WTC11 (cell line): ENCODE measurements around the gene RAPGEF2. TPM values are rescaled to one million over a fixed set of nuclear protein-coding genes. Genes with fewer than 3 reads are reported as not detected.

ENCODE experiments used
- ATAC-seq: fragments of 200-7000 bp; cut with Tn5 transposase; 2 replicates; pipeline ENCODE4 v1.10.0; 2021; ENCODE audit warnings: mild to moderate bottlenecking, moderate library complexity
- CTCF ChIA-PET: fragments of 300-600 bp; sonication (Branson Sonifier 250); formaldehyde crosslinking; loops from one replicate; lab custom pipeline; 2021; ENCODE audit warnings: antibody characterized with exemption; lab: Charles Lee
- POLR2A ChIA-PET: fragments of 350-600 bp; sonication (Branson Sonifier 250); formaldehyde crosslinking; loops from one replicate; lab custom pipeline; 2021; ENCODE audit warnings: antibody characterized with exemption; lab: Charles Lee
- DNase-seq: peaks from one replicate; pipeline ENCODE4 v3.0.0; 2021; ENCODE audit warnings: low spot score
- H3K27ac Mint-ChIP-seq: 2 replicates; pipeline ENCODE4 v1.8.0; 2021; ENCODE audit warnings: mixed read lengths
- H3K27me3 Mint-ChIP-seq: 2 replicates; pipeline ENCODE4 v1.8.0; 2021; ENCODE audit warnings: low read depth, mild to moderate bottlenecking, moderate library complexity, mixed read lengths
- H3K36me3 Mint-ChIP-seq: 2 replicates; pipeline ENCODE4 v1.8.0; 2021; ENCODE audit warnings: mixed read lengths
- H3K4me1 Mint-ChIP-seq: 2 replicates; pipeline ENCODE4 v1.8.0; 2022; ENCODE audit warnings: mixed read lengths
- H3K4me3 Mint-ChIP-seq: 2 replicates; pipeline ENCODE4 v1.8.0; 2021; ENCODE audit warnings: mild to moderate bottlenecking, moderate library complexity, mixed read lengths
- H3K9me3 Mint-ChIP-seq: 2 replicates; pipeline ENCODE4 v1.8.0; 2021; ENCODE audit warnings: mixed read lengths
- ATF2 ChIP-seq: sonication (generic); formaldehyde crosslinking; IDR thresholded peaks from 2 replicates; pipeline ENCODE4 v1.8.1; 2022; ENCODE audit warnings: low read depth, missing genetic modification reagents, borderline replicate concordance
- CREM ChIP-seq: sonication (generic); formaldehyde crosslinking; IDR thresholded peaks from 2 replicates; pipeline ENCODE4 v1.8.1; 2022; ENCODE audit warnings: mild to moderate bottlenecking, missing genetic modification reagents, moderate library complexity
- E2F5 ChIP-seq: sonication (generic); formaldehyde crosslinking; IDR thresholded peaks from 2 replicates; pipeline ENCODE4 v1.8.1; 2022; ENCODE audit warnings: mild to moderate bottlenecking, moderate library complexity, missing genetic modification reagents
- ETV6 ChIP-seq: sonication (generic); formaldehyde crosslinking; IDR thresholded peaks from 2 replicates; pipeline ENCODE4 v1.8.1; 2022; ENCODE audit warnings: mild to moderate bottlenecking, missing genetic modification reagents
- MAX ChIP-seq: sonication (generic); formaldehyde crosslinking; IDR thresholded peaks from 2 replicates; pipeline ENCODE4 v1.8.0; 2022; ENCODE audit warnings: mild to moderate bottlenecking, missing genetic modification reagents
- MXD4 ChIP-seq: fragments of 250-450 bp; sonication (Bioruptor Pico); IDR thresholded peaks from 2 replicates; pipeline ENCODE4 v1.8.0; 2021; ENCODE audit warnings: mild to moderate bottlenecking, moderate library complexity, borderline replicate concordance
- NFATC4 ChIP-seq: fragments of 250-450 bp; sonication (Bioruptor Pico); IDR thresholded peaks from 2 replicates; pipeline ENCODE4 v1.9.0; 2021; ENCODE audit warnings: mild to moderate bottlenecking
- NR3C1 ChIP-seq: sonication (generic); formaldehyde crosslinking; conservative IDR thresholded peaks from 2 replicates; pipeline ENCODE4 v1.8.1; 2023; ENCODE audit warnings: low read depth, mild to moderate bottlenecking, missing genetic modification reagents
- OVOL2 ChIP-seq: fragments of 250-450 bp; sonication (Bioruptor Pico); IDR thresholded peaks from 2 replicates; pipeline ENCODE4 v1.9.0; 2021; ENCODE audit warnings: mild to moderate bottlenecking, borderline replicate concordance
- SP1 ChIP-seq: sonication (generic); formaldehyde crosslinking; conservative IDR thresholded peaks from 2 replicates; pipeline ENCODE4 v1.8.1; 2022; ENCODE audit warnings: missing genetic modification reagents
- TCF7 ChIP-seq: sonication (generic); formaldehyde crosslinking; IDR thresholded peaks from 2 replicates; pipeline ENCODE4 v1.8.0; 2022; ENCODE audit warnings: mild to moderate bottlenecking, low read depth, missing genetic modification reagents, moderate library complexity
- TEAD1 ChIP-seq: sonication (generic); formaldehyde crosslinking; IDR thresholded peaks from 2 replicates; pipeline ENCODE4 v1.8.0; 2022; ENCODE audit warnings: mild to moderate bottlenecking, missing genetic modification reagents
- USF1 ChIP-seq: sonication (generic); formaldehyde crosslinking; IDR thresholded peaks from 2 replicates; pipeline ENCODE4 v1.8.0; 2022; ENCODE audit warnings: mild to moderate bottlenecking, missing genetic modification reagents
- ZNF138 ChIP-seq: sonication (generic); formaldehyde crosslinking; conservative IDR thresholded peaks from 2 replicates; pipeline ENCODE4 v1.8.1; 2022; ENCODE audit warnings: mild to moderate bottlenecking, moderate library complexity, missing genetic modification reagents
- ZNF232 ChIP-seq: sonication (generic); formaldehyde crosslinking; IDR thresholded peaks from 2 replicates; pipeline ENCODE4 v1.8.0; 2022; ENCODE audit warnings: mild to moderate bottlenecking, missing genetic modification reagents
- ZNF281 ChIP-seq: sonication (generic); formaldehyde crosslinking; IDR thresholded peaks from 2 replicates; pipeline ENCODE4 v1.8.0; 2023; ENCODE audit warnings: mild to moderate bottlenecking, missing genetic modification reagents
- ZNF317 ChIP-seq: sonication (generic); formaldehyde crosslinking; IDR thresholded peaks from 2 replicates; pipeline ENCODE4 v1.8.1; 2023; ENCODE audit warnings: low read depth, mild to moderate bottlenecking, moderate library complexity, missing genetic modification reagents, borderline replicate concordance
- total RNA-seq: library from RNA; stranded (reverse); gene quantifications from 3 replicates; pipeline ENCODE4 v1.2.3, GENCODE V29; 2021
- TF ChIP-seq, protein P1 (sequence below): sonication (generic); formaldehyde crosslinking; IDR thresholded peaks from 2 replicates; pipeline ENCODE4 v1.8.0; 2022; ENCODE audit warnings: mild to moderate bottlenecking, missing genetic modification reagents
- TF ChIP-seq, protein P2 (sequence below): sonication (generic); formaldehyde crosslinking; IDR thresholded peaks from 2 replicates; pipeline ENCODE4 v1.8.1; 2023; ENCODE audit warnings: mild to moderate bottlenecking, missing genetic modification reagents, moderate library complexity
- TF ChIP-seq, protein P3 (sequence below): sonication (generic); formaldehyde crosslinking; IDR thresholded peaks from 2 replicates; pipeline ENCODE4 v1.8.1; 2023; ENCODE audit warnings: mild to moderate bottlenecking, missing genetic modification reagents, moderate library complexity
- TF ChIP-seq, protein P4 (sequence below): fragments of 250-450 bp; sonication (Bioruptor Pico); IDR thresholded peaks from 2 replicates; pipeline ENCODE4 v2.1.2; 2022; ENCODE audit warnings: mild to moderate bottlenecking, moderate library complexity

RAPGEF2 gene
- total RNA-seq, 1 experiment from 2014 or later: 40.6 TPM

DNA sequence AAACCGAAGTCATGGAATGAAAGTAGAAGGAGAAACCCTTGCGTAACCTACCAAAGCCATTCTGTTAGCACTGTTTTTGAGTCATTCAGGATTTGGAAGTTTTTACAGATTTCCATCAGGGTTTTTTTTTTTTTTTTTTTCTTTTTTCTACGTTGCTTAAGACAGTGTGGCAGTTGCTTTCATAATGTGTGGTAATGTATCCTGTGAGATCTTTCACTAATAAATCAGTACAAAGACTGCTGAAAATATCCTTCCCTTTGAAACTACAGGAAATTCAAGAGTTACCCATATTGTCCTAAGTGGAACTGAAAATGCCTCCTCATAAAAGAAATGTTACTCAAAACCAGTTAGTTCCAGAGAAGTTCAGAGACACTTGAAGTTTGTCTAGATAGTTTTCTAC lies 137.8 kb downstream of the RAPGEF2 start (continued):
- TF ChIP-seq, protein P1, sequence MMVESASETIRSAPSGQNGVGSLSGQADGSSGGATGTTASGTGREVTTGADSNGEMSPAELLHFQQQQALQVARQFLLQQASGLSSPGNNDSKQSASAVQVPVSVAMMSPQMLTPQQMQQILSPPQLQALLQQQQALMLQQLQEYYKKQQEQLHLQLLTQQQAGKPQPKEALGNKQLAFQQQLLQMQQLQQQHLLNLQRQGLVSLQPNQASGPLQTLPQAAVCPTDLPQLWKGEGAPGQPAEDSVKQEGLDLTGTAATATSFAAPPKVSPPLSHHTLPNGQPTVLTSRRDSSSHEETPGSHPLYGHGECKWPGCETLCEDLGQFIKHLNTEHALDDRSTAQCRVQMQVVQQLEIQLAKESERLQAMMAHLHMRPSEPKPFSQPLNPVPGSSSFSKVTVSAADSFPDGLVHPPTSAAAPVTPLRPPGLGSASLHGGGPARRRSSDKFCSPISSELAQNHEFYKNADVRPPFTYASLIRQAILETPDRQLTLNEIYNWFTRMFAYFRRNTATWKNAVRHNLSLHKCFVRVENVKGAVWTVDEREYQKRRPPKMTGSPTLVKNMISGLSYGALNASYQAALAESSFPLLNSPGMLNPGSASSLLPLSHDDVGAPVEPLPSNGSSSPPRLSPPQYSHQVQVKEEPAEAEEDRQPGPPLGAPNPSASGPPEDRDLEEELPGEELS (CRISPR knock-in tag): no peak
- TF ChIP-seq TCF7 (CRISPR knock-in tag): no peak
- TF ChIP-seq ZNF317 (CRISPR knock-in tag): no peak
- TF ChIP-seq, protein P2, sequence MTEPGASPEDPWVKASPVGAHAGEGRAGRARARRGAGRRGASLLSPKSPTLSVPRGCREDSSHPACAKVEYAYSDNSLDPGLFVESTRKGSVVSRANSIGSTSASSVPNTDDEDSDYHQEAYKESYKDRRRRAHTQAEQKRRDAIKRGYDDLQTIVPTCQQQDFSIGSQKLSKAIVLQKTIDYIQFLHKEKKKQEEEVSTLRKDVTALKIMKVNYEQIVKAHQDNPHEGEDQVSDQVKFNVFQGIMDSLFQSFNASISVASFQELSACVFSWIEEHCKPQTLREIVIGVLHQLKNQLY (CRISPR knock-in tag): no peak
- TF ChIP-seq ZNF232 (CRISPR knock-in tag): no peak

GRCh38 chr4:159242427-159242826 lies 139.5 kb downstream of the RAPGEF2 start:
- POLR2A ChIA-PET: no interaction called here
- TF ChIP-seq SP1 (CRISPR knock-in tag): no peak
- TF ChIP-seq, protein P2 (CRISPR knock-in tag): no peak
- TF ChIP-seq CREM (CRISPR knock-in tag): no peak
- TF ChIP-seq E2F5 (CRISPR knock-in tag): no peak
- TF ChIP-seq, protein P3, sequence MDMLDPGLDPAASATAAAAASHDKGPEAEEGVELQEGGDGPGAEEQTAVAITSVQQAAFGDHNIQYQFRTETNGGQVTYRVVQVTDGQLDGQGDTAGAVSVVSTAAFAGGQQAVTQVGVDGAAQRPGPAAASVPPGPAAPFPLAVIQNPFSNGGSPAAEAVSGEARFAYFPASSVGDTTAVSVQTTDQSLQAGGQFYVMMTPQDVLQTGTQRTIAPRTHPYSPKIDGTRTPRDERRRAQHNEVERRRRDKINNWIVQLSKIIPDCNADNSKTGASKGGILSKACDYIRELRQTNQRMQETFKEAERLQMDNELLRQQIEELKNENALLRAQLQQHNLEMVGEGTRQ (CRISPR knock-in tag): no peak
- no peak for TF ChIP-seq ETV6 (CRISPR knock-in tag)
- TF ChIP-seq, protein P4, sequence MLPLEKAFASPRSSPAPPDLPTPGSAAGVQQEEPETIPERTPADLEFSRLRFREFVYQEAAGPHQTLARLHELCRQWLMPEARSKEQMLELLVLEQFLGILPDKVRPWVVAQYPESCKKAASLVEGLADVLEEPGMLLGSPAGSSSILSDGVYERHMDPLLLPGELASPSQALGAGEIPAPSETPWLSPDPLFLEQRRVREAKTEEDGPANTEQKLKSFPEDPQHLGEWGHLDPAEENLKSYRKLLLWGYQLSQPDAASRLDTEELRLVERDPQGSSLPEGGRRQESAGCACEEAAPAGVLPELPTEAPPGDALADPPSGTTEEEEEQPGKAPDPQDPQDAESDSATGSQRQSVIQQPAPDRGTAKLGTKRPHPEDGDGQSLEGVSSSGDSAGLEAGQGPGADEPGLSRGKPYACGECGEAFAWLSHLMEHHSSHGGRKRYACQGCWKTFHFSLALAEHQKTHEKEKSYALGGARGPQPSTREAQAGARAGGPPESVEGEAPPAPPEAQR (CRISPR knock-in tag): no peak
- TF ChIP-seq NFATC4 (CRISPR knock-in tag): no peak
- no peak for TF ChIP-seq ZNF138 (CRISPR knock-in tag)
- no peak for TF ChIP-seq MXD4 (CRISPR knock-in tag)
- no peak for TF ChIP-seq ZNF281 (CRISPR knock-in tag)
- no peak for TF ChIP-seq NR3C1 (CRISPR knock-in tag)
- no peak for TF ChIP-seq TEAD1 (CRISPR knock-in tag)
- TF ChIP-seq ATF2 (CRISPR knock-in tag): no peak
- no peak for TF ChIP-seq MAX (CRISPR knock-in tag)
- TF ChIP-seq USF1 (CRISPR knock-in tag): no peak
- TF ChIP-seq, protein P1 (CRISPR knock-in tag): no peak
- TF ChIP-seq OVOL2 (CRISPR knock-in tag): no peak
- Mint-ChIP-seq H3K4me3 (no peak overlapping the region), H3K36me3 (no peaks in the 10 kb centered on the region), H3K9me3 (no peaks in the 10 kb centered on the region), H3K4me1 (0 out of 2 replicates have a peak, but pooled peaks cover 5% of the 10 kb centered on the region), H3K27ac (no peak overlapping the region), H3K27me3 (no peaks in the 10 kb centered on the region)
- DNase-seq: no peak
- CTCF ChIA-PET: interaction anchor here (0.7 kb wide), 1 partner anchor 25 kb away, joined by 3 read pairs; no protein-coding TSS in a partner anchor
- no peak for ATAC-seq
